AG09309 (cell line): ENCODE measurements around the gene EFHC2.

Experiments used
- DNase-seq: peaks from one replicate; pipeline ENCODE4 v3.0.0-alpha.2; 2010; ENCODE audit warnings: low read depth
- H3K4me3 ChIP-seq: 2 replicates; pipeline ENCODE4 v1.5.1; 2011; ENCODE audit warnings: mild to moderate bottlenecking, low read depth, low read length, moderate library complexity; ENCODE audit not compliant: control insufficient read depth
- CTCF ChIP-seq: IDR thresholded peaks from 2 replicates; pipeline ENCODE4 v1.5.1; 2011; ENCODE audit warnings: mild to moderate bottlenecking, low read depth, low read length, inconsistent platforms; ENCODE audit not compliant: insufficient read depth, control insufficient read depth; ENCODE audit errors: missing control alignments

Gene EFHC2

DNA sequence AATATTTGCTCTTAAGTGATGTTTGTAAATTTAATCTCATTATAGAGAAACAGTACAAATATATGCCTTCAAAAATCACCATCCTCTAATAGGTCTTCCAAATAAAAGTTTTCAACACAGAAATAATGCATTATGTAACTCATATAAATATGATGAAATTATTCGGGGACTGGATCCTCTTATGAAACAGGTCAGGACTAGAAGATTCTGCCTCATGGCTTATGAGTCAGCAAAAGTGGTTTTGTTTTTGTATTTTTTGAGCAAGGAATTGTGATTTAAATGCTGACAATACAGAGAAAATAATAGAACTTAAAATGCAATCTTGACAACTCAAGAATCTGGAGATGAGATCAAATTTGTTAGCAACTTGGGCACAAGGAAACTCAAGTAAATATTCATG lies 190.6 kb downstream of the EFHC2 start:
- no peak overlapping the region for H3K4me3 ChIP-seq
- no peak for TF ChIP-seq CTCF
- DNase-seq: peak; percentile 1

DNA sequence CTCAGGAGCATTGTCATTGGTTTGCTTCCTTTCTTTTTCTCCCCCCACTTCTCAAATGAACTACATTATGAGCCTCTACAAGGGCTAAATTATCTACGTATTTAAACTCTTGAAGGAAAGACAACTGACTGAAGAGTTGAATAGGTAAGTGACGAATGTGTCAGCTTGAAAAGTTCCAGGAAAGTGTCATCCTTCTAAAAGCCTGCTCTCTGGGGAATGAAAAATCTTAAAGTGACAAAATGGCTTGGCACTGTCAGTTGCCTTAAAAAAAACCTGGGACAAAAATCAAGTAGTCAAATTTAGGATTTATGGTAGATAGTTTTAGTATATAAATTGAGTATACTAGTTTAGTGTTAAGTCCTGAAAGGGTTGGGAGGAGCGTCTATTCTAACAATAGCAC lies 196.3 kb downstream of the EFHC2 start:
- DNase-seq: no peak
- no peak for TF ChIP-seq CTCF
- no peak overlapping the region for H3K4me3 ChIP-seq

GRCh38 chrX:44144177-44144945 lies 199.1 kb downstream of the EFHC2 start:
- TF ChIP-seq CTCF: no peak
- H3K4me3 ChIP-seq: no peak overlapping the region
- DNase-seq: no peak

- no peak for DNase-seq
- TF ChIP-seq CTCF: no peak
- no peak overlapping the region for H3K4me3 ChIP-seq
Measured at GRCh38 chrX:44143061-44143602, 200.3 kb downstream of the EFHC2 start.

- no peak overlapping the region for H3K4me3 ChIP-seq
- no peak for TF ChIP-seq CTCF
- DNase-seq: no peak
Measured at GRCh38 chrX:44130189-44130588, 213.3 kb downstream of the EFHC2 start.

DNA sequence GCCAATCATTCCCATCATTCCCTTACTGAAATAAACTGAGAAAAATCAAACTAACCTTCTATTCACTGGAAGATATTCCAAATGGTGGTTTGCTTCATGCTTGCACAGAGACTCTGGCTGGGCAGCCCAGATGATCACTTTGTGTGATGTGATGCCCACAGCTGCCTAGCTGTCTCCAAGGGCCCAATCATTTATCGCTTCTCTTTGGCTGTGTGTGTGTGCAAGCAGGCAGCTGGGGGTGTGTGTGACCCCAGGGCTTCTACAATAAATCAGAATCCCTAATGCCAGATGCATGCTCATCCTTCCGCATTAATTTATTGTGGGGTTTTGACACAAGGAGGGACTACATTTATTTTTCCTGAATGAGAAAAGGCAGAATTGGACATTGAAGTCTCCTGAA lies 230.1 kb downstream of the EFHC2 start:
- no peak overlapping the region for H3K4me3 ChIP-seq
- no peak for TF ChIP-seq CTCF
- no peak for DNase-seq
